GM23248 (cell line): ENCODE data around the gene ENPP4. TPM values are rescaled to one million over a fixed set of nuclear protein-coding genes. Genes with fewer than 3 reads are reported as not detected.
"Not testable (repeated sequence)": the region's sequence is repeated elsewhere in the genome, so short reads cannot be mapped to it uniquely, and the experiment has no call there.

Source experiments
- DNase-seq: peaks from one replicate; pipeline ENCODE4 v3.0.0-alpha.2; 2015
- H2AFZ ChIP-seq: fragments of 200-600 bp; sonication (generic); 2 replicates; pipeline ENCODE4 v1.6.1; 2016; ENCODE audit warnings: antibody characterized with exemption
- H3F3A ChIP-seq: fragments of 200-600 bp; sonication (generic); 2 replicates; pipeline ENCODE4 v1.6.1; 2016; ENCODE audit warnings: mild to moderate bottlenecking, antibody characterized with exemption, mixed run types; ENCODE audit not compliant: insufficient read depth
- H3K27ac ChIP-seq: fragments of 200-600 bp; sonication (generic); 2 replicates; pipeline ENCODE4 v1.5.1; 2016; ENCODE audit warnings: mild to moderate bottlenecking
- H3K27me3 ChIP-seq: fragments of 200-600 bp; sonication (generic); replicated peaks from 2 replicates; pipeline ENCODE4 v1.6.1; 2016; ENCODE audit warnings: mild to moderate bottlenecking; ENCODE audit not compliant: insufficient read depth
- H3K36me3 ChIP-seq: fragments of 200-600 bp; sonication (generic); 2 replicates; pipeline ENCODE4 v1.6.1; 2016; ENCODE audit warnings: low read depth, mild to moderate bottlenecking
- H3K4me1 ChIP-seq: fragments of 200-600 bp; sonication (generic); 2 replicates; pipeline ENCODE4 v1.6.1; 2016; ENCODE audit warnings: mild to moderate bottlenecking; ENCODE audit not compliant: insufficient read depth
- H3K4me2 ChIP-seq: fragments of 200-600 bp; sonication (generic); one replicate; pipeline ENCODE4 v1.6.1; 2016; ENCODE audit warnings: mild to moderate bottlenecking; ENCODE audit not compliant: unreplicated experiment
- H3K4me3 ChIP-seq: fragments of 200-600 bp; sonication (generic); 2 replicates; pipeline ENCODE4 v1.5.1; 2016; ENCODE audit warnings: mild to moderate bottlenecking
- H3K79me2 ChIP-seq: fragments of 200-600 bp; sonication (generic); 2 replicates; pipeline ENCODE4 v1.6.1; 2016; ENCODE audit warnings: mild to moderate bottlenecking; ENCODE audit not compliant: insufficient read depth
- H3K9ac ChIP-seq: fragments of 200-600 bp; sonication (generic); 2 replicates; pipeline ENCODE4 v1.6.1; 2016; ENCODE audit warnings: mild to moderate bottlenecking
- H3K9me2 ChIP-seq: fragments of 200-600 bp; sonication (generic); 2 replicates; pipeline ENCODE4 v1.6.1; 2016; ENCODE audit warnings: mixed run types, mild to moderate bottlenecking, moderate library complexity; ENCODE audit not compliant: insufficient read depth
- H3K9me3 ChIP-seq: fragments of 200-600 bp; sonication (generic); one replicate; pipeline ENCODE4 v1.6.1; 2017; ENCODE audit warnings: low read depth
- H4K20me1 ChIP-seq: fragments of 200-600 bp; sonication (generic); 2 replicates; pipeline ENCODE4 v1.6.0; 2016; ENCODE audit not compliant: insufficient read depth
- EZH2 ChIP-seq: fragments of 200-600 bp; sonication (generic); IDR thresholded peaks from 2 replicates; pipeline ENCODE4 v1.6.1; 2018; ENCODE audit warnings: antibody characterized with exemption, mild to moderate bottlenecking; ENCODE audit not compliant: insufficient read depth, poor library complexity, severe bottlenecking
- EZH2phosphoT487 ChIP-seq: fragments of 200-600 bp; sonication (generic); IDR thresholded peaks from 2 replicates; pipeline ENCODE4 v1.6.1; 2018; ENCODE audit warnings: antibody characterized with exemption, moderate library complexity, mild to moderate bottlenecking, low read depth; ENCODE audit not compliant: insufficient read depth
- WGBS, 2 experiments: methylation state at CpG; one replicate each; pipeline ENCODE4 v1.1.6; 2015 to 2017; ENCODE audit warnings: low lambda C conversion rate in 2 of 2, low coverage in 1 of 2; ENCODE audit errors: missing lambda C conversion rate in 2 of 2; 5-methylcytosine and 5-hydroxymethylcytosine counted together
- in situ Hi-C: fragments of 300-500 bp; cut with MboI; formaldehyde crosslinking; loops from 2 replicates; pipeline ENCODE4 v1.15.0; 2020
- polyA plus RNA-seq: library from polyadenylated mRNA; unstranded; fragments of >200 nt; fragmentation: Nextera tagmentation; extraction: Ambion mirVana; gene quantifications from 2 replicates; pipeline ENCODE4 v1.2.1, GENCODE V29; 2016
- total RNA-seq: library from RNA; depleted of rRNA; stranded (reverse); fragments of >200 nt; shearing (Covaris generic); gene quantifications from 2 replicates; pipeline ENCODE4 v1.2.3, GENCODE V29; 2014

The ENPP4 gene
- total and polyA plus RNA-seq, 2 experiments from 2014 or later = 1.1 to 1.9 TPM

- WGBS, 2 experiments = 48 to 52% methylated on average over 1 of the region's 1 CpG
- TF ChIP-seq EZH2 = no peak
- TF ChIP-seq EZH2phosphoT487 = no peak
- H2AFZ ChIP-seq = no peak overlapping the region
Measured at GRCh38 chr6:46135176-46135575, 5.4 kb downstream of the ENPP4 start.

GRCh38 chr6:46136831-46137230 is 7.0 kb downstream of the ENPP4 start:
- H3K9me3 ChIP-seq = no peaks in the 10 kb centered on the region
- no peaks in the 10 kb centered on the region for H4K20me1 ChIP-seq
- no peak overlapping the region for H3K4me2 ChIP-seq
- H3K27me3 ChIP-seq = no peaks in the 10 kb centered on the region; the same call in 1 of the 2 replicates
- no peaks in the 10 kb centered on the region for H3K79me2 ChIP-seq
- no peaks in the 10 kb centered on the region for H3F3A ChIP-seq
- H2AFZ ChIP-seq = no peak overlapping the region
- in situ Hi-C loops = no loop called here
- TF ChIP-seq EZH2 (no peak), EZH2phosphoT487 (no peak)
- H3K9me2 ChIP-seq = no peaks in the 10 kb centered on the region
- no peak overlapping the region for H3K9ac ChIP-seq
- no peak overlapping the region for H3K27ac ChIP-seq
- H3K4me3 ChIP-seq = no peak overlapping the region
- no peaks in the 10 kb centered on the region for H3K36me3 ChIP-seq
- no peaks in the 10 kb centered on the region for H3K4me1 ChIP-seq
- no peak for DNase-seq
- WGBS, 2 experiments = 54 to 57% methylated on average over 2 of the region's 2 CpGs

More at GRCh38 chr6:46135176-46135575, 5.4 kb downstream of the ENPP4 start:
- no peak for DNase-seq
- Histone ChIP-seq H3K4me2 (no peak overlapping the region), H4K20me1 (no peaks in the 10 kb centered on the region), H3K9me2 (no peaks in the 10 kb centered on the region), H3K9me3 (no peaks in the 10 kb centered on the region), H3K79me2 (no peaks in the 10 kb centered on the region), H3F3A (no peaks in the 10 kb centered on the region), H3K27ac (no peak overlapping the region), H3K36me3 (no peaks in the 10 kb centered on the region), H3K4me3 (no peak overlapping the region), H3K4me1 (no peaks in the 10 kb centered on the region), H3K9ac (no peak overlapping the region), H3K27me3 (no peaks in the 10 kb centered on the region; the same call in 1 of the 2 replicates)
- in situ Hi-C loops = no loop called here

DNA sequence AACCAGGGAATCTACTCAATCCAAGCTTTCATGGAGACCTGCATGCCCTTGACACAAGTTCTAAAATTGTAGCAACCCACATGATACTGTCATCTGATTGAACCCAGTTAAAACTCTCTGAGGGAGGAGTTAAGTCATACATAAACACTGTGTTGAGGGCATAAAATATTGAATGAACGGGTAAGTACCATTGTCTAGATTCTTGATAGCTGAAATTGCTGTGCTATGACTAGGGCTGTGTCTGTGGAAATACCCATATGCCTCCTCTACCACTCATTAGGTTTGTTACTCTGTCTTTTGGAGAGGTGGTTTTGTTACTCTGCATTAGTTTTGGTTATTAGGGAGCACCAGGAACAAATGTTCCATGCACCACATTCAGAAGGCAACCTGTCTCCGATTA is 7.6 kb downstream of the ENPP4 start:
- no peak overlapping the region for H3K9ac ChIP-seq
- in situ Hi-C loops = no loop called here
- DNase-seq = no peak

DNA sequence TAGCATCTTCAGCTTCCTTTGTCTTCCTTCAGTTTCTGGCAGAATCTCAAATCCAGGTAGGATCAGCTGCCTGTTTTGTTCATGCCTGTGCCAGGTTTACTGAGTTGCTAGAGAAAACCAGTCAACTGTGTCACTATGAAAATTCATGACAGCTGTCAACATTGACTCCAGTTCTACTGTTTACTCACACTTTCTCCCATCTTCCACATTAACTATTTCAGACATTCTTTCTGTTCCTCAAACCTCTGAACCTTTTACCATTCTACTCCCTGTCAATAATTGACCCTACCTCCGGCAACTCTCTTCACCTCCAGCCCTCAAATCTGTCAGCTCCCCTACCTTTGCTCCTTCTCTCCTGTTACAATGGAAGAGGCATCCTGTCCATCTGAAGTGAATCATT is 8.5 kb downstream of the ENPP4 start:
- no peak for TF ChIP-seq EZH2phosphoT487
- no peak for TF ChIP-seq EZH2

More for the DNA sequence above, 7.6 kb downstream of the ENPP4 start:
- Histone ChIP-seq H3K36me3 (no peaks in the 10 kb centered on the region), H3K4me3 (no peak overlapping the region), H3K4me1 (no peaks in the 10 kb centered on the region), H3K27ac (no peak overlapping the region), H3K9me3 (no peaks in the 10 kb centered on the region), H2AFZ (no peak overlapping the region), H3K4me2 (no peak overlapping the region), H3F3A (no peaks in the 10 kb centered on the region), H3K27me3 (no peaks in the 10 kb centered on the region; the same call in 1 of the 2 replicates), H3K9me2 (no peaks in the 10 kb centered on the region), H4K20me1 (no peaks in the 10 kb centered on the region), H3K79me2 (no peaks in the 10 kb centered on the region)
- TF ChIP-seq EZH2 = no peak
- no peak for TF ChIP-seq EZH2phosphoT487
- WGBS, 2 experiments = 62 to 70% methylated on average over 2 of the region's 2 CpGs

DNA sequence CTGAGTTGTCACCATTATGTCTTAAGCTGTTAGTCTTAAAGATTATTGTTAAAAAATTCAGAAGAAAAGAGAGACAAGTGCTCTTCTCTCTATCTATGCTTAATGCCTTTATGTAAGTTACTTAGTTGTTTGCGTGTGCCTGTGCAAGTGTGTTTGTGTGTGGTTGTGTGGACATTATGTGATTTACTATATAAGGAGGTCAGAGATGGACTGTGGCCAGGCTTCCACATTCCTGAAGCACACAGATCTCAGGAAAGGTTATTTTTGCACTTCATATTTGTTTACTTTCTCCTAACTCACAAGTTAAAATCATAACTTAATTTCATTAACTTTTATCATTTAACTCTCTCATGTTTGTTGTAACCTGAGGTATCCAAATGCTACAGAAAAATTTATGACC is 14.5 kb downstream of the ENPP4 start:
- H3K36me3 ChIP-seq = no peaks in the 10 kb centered on the region

More for the DNA sequence above, 8.5 kb downstream of the ENPP4 start:
- Histone ChIP-seq H3K9ac (no peak overlapping the region), H3K36me3 (no peaks in the 10 kb centered on the region), H3K9me2 (no peaks in the 10 kb centered on the region), H3F3A (no peaks in the 10 kb centered on the region), H4K20me1 (no peaks in the 10 kb centered on the region), H3K4me3 (no peak overlapping the region), H3K9me3 (no peaks in the 10 kb centered on the region), H3K27me3 (no peaks in the 10 kb centered on the region; the same call in 1 of the 2 replicates), H3K4me1 (no peaks in the 10 kb centered on the region), H3K4me2 (no peak overlapping the region), H2AFZ (no peak overlapping the region), H3K27ac (no peak overlapping the region), H3K79me2 (no peaks in the 10 kb centered on the region)
- in situ Hi-C loops = no loop called here
- 74 to 76% methylated on average over 1 of the region's 1 CpG for WGBS, 2 experiments
- no peak for DNase-seq

GRCh38 chr6:46149066-46149465 is 19.3 kb downstream of the ENPP4 start:
- H3K79me2 ChIP-seq, H3K4me3 ChIP-seq, H3K4me2 ChIP-seq, H4K20me1 ChIP-seq, H3K36me3 ChIP-seq, H3K9me3 ChIP-seq, H3F3A ChIP-seq, H3K4me1 ChIP-seq, DNase-seq, in situ Hi-C loops, H2AFZ ChIP-seq, H3K27ac ChIP-seq, H3K9me2 ChIP-seq, H3K27me3 ChIP-seq, H3K9ac ChIP-seq: not testable (repeated sequence)
- WGBS, 2 experiments = 64% methylated on average over 3 of the region's 3 CpGs

More for the DNA sequence above, 14.5 kb downstream of the ENPP4 start:
- Histone ChIP-seq H3K9me2 (no peaks in the 10 kb centered on the region), H3K9me3 (no peaks in the 10 kb centered on the region), H3F3A (no peaks in the 10 kb centered on the region), H3K79me2 (no peaks in the 10 kb centered on the region), H3K27ac (no peak overlapping the region), H3K4me1 (no peaks in the 10 kb centered on the region), H3K27me3 (no peaks in the 10 kb centered on the region), H3K4me2 (no peak overlapping the region), H4K20me1 (no peaks in the 10 kb centered on the region), H3K4me3 (no peak overlapping the region), H3K9ac (no peak overlapping the region), H2AFZ (no peak overlapping the region)
- 82 to 95% methylated on average over 1 of the region's 1 CpG for WGBS, 2 experiments
- DNase-seq = no peak
- in situ Hi-C loops = no loop called here
- TF ChIP-seq EZH2 (no peak), EZH2phosphoT487 (no peak)
